ENCODE results near the gene FLAD1. TPM values are rescaled to one million over a fixed set of nuclear protein-coding genes. Genes with fewer than 3 reads are reported as not detected.

Gene FLAD1
- total and polyA plus RNA-seq, 2 experiments from 2014 or later = 74.5 to 75.0 TPM

DNA sequence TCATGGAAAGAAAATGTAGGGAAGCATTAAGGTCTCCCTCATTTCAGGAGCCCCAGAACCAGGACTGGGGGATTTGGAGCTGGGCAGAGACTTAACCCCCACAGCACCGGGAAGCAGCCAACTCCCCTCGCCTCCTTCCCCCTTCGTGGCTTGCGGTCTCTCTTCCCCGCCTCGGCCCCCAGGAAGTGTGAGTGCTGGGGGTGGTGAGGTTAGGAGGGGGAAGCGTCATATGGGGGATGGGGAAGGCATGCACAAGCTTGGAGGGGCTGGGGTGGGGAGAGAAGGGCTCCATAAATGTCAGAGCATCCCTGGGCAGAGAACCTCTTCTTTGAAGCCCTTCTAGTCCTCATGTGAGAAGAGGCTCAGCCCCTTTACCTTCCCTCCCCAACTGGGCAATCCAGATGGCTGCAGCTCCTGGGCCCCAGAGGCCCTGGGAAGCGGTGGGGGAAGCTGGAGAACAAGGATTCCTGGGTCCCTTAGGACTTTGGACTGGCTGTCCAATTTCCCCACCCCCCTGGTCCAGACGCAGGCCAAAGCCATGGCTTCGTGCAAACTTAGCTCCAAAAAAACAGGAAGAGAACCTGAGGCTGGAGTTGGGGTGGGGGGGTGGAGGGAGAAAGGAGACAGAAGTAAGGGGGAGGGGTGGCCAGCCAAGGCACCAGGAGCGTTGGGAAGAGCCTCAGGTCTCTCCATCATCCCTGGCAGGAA is 27.2 kb downstream of the FLAD1 start (continued):
- TF ChIP-seq, protein P1, sequence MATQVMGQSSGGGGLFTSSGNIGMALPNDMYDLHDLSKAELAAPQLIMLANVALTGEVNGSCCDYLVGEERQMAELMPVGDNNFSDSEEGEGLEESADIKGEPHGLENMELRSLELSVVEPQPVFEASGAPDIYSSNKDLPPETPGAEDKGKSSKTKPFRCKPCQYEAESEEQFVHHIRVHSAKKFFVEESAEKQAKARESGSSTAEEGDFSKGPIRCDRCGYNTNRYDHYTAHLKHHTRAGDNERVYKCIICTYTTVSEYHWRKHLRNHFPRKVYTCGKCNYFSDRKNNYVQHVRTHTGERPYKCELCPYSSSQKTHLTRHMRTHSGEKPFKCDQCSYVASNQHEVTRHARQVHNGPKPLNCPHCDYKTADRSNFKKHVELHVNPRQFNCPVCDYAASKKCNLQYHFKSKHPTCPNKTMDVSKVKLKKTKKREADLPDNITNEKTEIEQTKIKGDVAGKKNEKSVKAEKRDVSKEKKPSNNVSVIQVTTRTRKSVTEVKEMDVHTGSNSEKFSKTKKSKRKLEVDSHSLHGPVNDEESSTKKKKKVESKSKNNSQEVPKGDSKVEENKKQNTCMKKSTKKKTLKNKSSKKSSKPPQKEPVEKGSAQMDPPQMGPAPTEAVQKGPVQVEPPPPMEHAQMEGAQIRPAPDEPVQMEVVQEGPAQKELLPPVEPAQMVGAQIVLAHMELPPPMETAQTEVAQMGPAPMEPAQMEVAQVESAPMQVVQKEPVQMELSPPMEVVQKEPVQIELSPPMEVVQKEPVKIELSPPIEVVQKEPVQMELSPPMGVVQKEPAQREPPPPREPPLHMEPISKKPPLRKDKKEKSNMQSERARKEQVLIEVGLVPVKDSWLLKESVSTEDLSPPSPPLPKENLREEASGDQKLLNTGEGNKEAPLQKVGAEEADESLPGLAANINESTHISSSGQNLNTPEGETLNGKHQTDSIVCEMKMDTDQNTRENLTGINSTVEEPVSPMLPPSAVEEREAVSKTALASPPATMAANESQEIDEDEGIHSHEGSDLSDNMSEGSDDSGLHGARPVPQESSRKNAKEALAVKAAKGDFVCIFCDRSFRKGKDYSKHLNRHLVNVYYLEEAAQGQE (IDR thresholded peaks at IDR 0.05; ENCODE audit: unreplicated experiment) = no peak

DNA sequence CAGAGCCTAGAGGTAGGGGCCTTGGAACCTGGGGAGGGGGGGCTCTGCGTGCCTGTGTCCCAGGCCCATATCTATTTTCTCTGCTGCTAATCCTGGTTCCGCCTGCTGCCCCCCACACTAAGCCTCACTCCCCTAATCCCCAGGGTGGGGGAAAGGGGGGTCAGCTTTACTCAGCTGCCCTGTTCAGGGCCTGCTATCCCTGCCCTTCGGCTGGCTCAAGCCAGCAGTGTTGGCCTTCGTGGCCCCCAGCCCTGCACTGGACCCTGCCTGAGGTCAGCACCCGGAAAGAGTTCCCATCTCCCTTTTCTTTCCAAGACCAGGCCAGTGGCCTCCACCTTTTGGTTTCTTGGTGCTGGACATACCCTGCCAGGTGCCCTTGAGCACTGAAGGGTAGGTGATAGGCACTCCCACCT is 27.9 kb downstream of the FLAD1 start:
- Histone ChIP-seq H3K4me2 (no peak overlapping the region), H3K4me1 (ENCODE audit: insufficient read depth) (peaks cover 40% of the 10 kb centered on the region), H3K27me3 (ENCODE audit: insufficient read depth) (no peaks in the 10 kb centered on the region), H3K9me2 (ENCODE audit: insufficient read depth) (no peaks in the 10 kb centered on the region), H3K36me3 (ENCODE audit: insufficient read depth) (no peaks in the 10 kb centered on the region), H2AFZ (no peak overlapping the region), H3K79me2 (replicated peaks; ENCODE audit: insufficient read depth) (peaks cover 30% of the 10 kb centered on the region), H3K4me3 (no peak overlapping the region), H3K27ac (ENCODE audit: low read depth) (no peak overlapping the region), H4K20me1 (replicated peaks; ENCODE audit: insufficient read depth) (peaks cover 7% of the 10 kb centered on the region), H3F3A (replicated peaks; ENCODE audit: low read depth) (0 out of 2 replicates have a peak, but pooled peaks cover 3% of the 10 kb centered on the region)
- peaks cover 61% of the 10 kb centered on the region for H3K4me1 Mint-ChIP-seq
- peaks cover 27% of the 10 kb centered on the region for H3K36me3 Mint-ChIP-seq (ENCODE audit: low read depth)
- no peak overlapping the region for H3K4me3 Mint-ChIP-seq
- H3K9me3 Mint-ChIP-seq = no peaks in the 10 kb centered on the region
- no peak for ATAC-seq
- no peak overlapping the region for H3K27ac Mint-ChIP-seq
- no peak for DNase-seq (ENCODE audit: low spot score)
- H3K27me3 Mint-ChIP-seq (ENCODE audit: insufficient read depth, low read depth, poor library complexity) = peaks cover 19% of the 10 kb centered on the region
- TF ChIP-seq CREB1 (CRISPR knock-in tag; IDR thresholded peaks at IDR 0.05; ENCODE audit: low read depth) (no peak), STAT1 (IDR thresholded peaks at IDR 0.05; ENCODE audit: unreplicated experiment) (no peak), EZH2 (IDR thresholded peaks at IDR 0.05; ENCODE audit: low read depth, unreplicated experiment) (no peak), ZNF114 (CRISPR knock-in tag; IDR thresholded peaks at IDR 0.05) (no peak), ZNF331 (CRISPR knock-in tag; IDR thresholded peaks at IDR 0.05; ENCODE audit: low read depth) (no peak), NANOG (IDR thresholded peaks at IDR 0.05; ENCODE audit: borderline replicate concordance) (no peak), JUNB (IDR thresholded peaks at IDR 0.05; ENCODE audit: unreplicated experiment) (no peak)
- TF ChIP-seq, protein P2, sequence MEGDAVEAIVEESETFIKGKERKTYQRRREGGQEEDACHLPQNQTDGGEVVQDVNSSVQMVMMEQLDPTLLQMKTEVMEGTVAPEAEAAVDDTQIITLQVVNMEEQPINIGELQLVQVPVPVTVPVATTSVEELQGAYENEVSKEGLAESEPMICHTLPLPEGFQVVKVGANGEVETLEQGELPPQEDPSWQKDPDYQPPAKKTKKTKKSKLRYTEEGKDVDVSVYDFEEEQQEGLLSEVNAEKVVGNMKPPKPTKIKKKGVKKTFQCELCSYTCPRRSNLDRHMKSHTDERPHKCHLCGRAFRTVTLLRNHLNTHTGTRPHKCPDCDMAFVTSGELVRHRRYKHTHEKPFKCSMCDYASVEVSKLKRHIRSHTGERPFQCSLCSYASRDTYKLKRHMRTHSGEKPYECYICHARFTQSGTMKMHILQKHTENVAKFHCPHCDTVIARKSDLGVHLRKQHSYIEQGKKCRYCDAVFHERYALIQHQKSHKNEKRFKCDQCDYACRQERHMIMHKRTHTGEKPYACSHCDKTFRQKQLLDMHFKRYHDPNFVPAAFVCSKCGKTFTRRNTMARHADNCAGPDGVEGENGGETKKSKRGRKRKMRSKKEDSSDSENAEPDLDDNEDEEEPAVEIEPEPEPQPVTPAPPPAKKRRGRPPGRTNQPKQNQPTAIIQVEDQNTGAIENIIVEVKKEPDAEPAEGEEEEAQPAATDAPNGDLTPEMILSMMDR (conservative IDR thresholded peaks at IDR 0.05; ENCODE audit: low read depth in 2 of 2) = no peak
- TF ChIP-seq, protein P3, sequence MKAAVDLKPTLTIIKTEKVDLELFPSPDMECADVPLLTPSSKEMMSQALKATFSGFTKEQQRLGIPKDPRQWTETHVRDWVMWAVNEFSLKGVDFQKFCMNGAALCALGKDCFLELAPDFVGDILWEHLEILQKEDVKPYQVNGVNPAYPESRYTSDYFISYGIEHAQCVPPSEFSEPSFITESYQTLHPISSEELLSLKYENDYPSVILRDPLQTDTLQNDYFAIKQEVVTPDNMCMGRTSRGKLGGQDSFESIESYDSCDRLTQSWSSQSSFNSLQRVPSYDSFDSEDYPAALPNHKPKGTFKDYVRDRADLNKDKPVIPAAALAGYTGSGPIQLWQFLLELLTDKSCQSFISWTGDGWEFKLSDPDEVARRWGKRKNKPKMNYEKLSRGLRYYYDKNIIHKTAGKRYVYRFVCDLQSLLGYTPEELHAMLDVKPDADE (IDR thresholded peaks at IDR 0.05) = no peak
- TF ChIP-seq, protein P4, sequence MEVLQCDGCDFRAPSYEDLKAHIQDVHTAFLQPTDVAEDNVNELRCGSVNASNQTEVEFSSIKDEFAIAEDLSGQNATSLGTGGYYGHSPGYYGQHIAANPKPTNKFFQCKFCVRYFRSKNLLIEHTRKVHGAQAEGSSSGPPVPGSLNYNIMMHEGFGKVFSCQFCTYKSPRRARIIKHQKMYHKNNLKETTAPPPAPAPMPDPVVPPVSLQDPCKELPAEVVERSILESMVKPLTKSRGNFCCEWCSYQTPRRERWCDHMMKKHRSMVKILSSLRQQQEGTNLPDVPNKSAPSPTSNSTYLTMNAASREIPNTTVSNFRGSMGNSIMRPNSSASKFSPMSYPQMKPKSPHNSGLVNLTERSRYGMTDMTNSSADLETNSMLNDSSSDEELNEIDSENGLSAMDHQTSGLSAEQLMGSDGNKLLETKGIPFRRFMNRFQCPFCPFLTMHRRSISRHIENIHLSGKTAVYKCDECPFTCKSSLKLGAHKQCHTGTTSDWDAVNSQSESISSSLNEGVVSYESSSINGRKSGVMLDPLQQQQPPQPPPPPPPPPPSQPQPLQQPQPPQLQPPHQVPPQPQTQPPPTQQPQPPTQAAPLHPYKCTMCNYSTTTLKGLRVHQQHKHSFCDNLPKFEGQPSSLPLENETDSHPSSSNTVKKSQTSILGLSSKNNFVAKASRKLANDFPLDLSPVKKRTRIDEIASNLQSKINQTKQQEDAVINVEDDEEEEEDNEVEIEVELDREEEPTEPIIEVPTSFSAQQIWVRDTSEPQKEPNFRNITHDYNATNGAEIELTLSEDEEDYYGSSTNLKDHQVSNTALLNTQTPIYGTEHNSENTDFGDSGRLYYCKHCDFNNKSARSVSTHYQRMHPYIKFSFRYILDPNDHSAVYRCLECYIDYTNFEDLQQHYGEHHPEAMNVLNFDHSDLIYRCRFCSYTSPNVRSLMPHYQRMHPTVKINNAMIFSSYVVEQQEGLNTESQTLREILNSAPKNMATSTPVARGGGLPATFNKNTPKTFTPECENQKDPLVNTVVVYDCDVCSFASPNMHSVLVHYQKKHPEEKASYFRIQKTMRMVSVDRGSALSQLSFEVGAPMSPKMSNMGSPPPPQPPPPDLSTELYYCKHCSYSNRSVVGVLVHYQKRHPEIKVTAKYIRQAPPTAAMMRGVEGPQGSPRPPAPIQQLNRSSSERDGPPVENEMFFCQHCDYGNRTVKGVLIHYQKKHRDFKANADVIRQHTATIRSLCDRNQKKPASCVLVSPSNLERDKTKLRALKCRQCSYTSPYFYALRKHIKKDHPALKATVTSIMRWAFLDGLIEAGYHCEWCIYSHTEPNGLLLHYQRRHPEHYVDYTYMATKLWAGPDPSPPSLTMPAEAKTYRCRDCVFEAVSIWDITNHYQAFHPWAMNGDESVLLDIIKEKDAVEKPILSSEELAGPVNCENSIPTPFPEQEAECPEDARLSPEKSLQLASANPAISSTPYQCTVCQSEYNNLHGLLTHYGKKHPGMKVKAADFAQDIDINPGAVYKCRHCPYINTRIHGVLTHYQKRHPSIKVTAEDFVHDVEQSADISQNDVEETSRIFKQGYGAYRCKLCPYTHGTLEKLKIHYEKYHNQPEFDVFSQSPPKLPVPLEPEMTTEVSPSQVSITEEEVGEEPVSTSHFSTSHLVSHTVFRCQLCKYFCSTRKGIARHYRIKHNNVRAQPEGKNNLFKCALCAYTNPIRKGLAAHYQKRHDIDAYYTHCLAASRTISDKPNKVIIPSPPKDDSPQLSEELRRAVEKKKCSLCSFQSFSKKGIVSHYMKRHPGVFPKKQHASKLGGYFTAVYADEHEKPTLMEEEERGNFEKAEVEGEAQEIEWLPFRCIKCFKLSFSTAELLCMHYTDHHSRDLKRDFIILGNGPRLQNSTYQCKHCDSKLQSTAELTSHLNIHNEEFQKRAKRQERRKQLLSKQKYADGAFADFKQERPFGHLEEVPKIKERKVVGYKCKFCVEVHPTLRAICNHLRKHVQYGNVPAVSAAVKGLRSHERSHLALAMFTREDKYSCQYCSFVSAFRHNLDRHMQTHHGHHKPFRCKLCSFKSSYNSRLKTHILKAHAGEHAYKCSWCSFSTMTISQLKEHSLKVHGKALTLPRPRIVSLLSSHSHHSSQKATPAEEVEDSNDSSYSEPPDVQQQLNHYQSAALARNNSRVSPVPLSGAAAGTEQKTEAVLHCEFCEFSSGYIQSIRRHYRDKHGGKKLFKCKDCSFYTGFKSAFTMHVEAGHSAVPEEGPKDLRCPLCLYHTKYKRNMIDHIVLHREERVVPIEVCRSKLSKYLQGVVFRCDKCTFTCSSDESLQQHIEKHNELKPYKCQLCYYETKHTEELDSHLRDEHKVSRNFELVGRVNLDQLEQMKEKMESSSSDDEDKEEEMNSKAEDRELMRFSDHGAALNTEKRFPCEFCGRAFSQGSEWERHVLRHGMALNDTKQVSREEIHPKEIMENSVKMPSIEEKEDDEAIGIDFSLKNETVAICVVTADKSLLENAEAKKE (CRISPR knock-in tag; IDR thresholded peaks at IDR 0.05) = no peak

Measured in GM23338 (cell line).